A549 (cell line): ENCODE measurements around the gene RBM26. TPM values are rescaled to one million over a fixed set of nuclear protein-coding genes. Genes with fewer than 3 reads are reported as not detected.

Experiments used
- ATAC-seq, 2 experiments: fragments of 200-7000 bp in 1 of 2; fragments of >200 bp in 1 of 2; cut with Nextera tagmentation in 1 of 2; cut with Tn5 transposase in 1 of 2; 3 replicates each; pipeline versions ENCODE4 v1.8.0 to v1.9.1; 2018 to 2020; ENCODE audit warnings: mild to moderate bottlenecking in 1 of 2, moderate library complexity in 1 of 2
- CTCF ChIA-PET: fragments of 300-600 bp; sonication (Branson Sonifier 250); formaldehyde crosslinking; extraction: SDS; loops from one replicate; lab custom pipeline; 2021; ENCODE audit warnings: antibody characterized with exemption, inconsistent platforms; lab: Yijun Ruan, JAX
- POLR2A ChIA-PET: fragments of 350-600 bp; formaldehyde crosslinking; extraction: SDS; loops from one replicate; lab custom pipeline; 2021; ENCODE audit warnings: antibody characterized with exemption, inconsistent platforms; lab: Yijun Ruan, JAX
- DNase-seq, 2 experiments: peaks; one replicate each; pipeline versions ENCODE4 v3.0.0 to v3.0.0-alpha.2; 2011 to 2016; ENCODE audit warnings: low read depth in 1 of 2, low spot score in 1 of 2
- FAIRE-seq: peaks from 2 replicates; lab custom pipeline; 2011; peaks lifted over from hg19 to GRCh38; lab: Jason Lieb, UNC
- H3K27ac ChIP-seq, 2 experiments: fragments of >200 bp; sonication (Bioruptor Twin); formaldehyde crosslinking; 3 replicates each; pipeline ENCODE4 v1.5.1; 2016 to 2017
- H3K4me1 ChIP-seq: fragments of >200 bp; sonication (Bioruptor Twin); formaldehyde crosslinking; 3 replicates; pipeline ENCODE4 v1.6.1; 2016
- H3K4me2 ChIP-seq: fragments of >200 bp; sonication (Bioruptor Twin); formaldehyde crosslinking; 3 replicates; pipeline ENCODE4 v1.6.1; 2016
- H3K4me3 ChIP-seq: fragments of >200 bp; sonication (Bioruptor Twin); formaldehyde crosslinking; 3 replicates; pipeline ENCODE4 v1.5.1; 2016
- H3K9me3 ChIP-seq: fragments of >200 bp; sonication (Bioruptor Twin); formaldehyde crosslinking; 3 replicates; pipeline ENCODE4 v1.6.1; 2016
- CBX2 ChIP-seq: fragments of 200-600 bp; sonication (generic); IDR thresholded peaks from 2 replicates; pipeline ENCODE4 v1.6.1; 2016; ENCODE audit warnings: low read depth, mild to moderate bottlenecking, borderline replicate concordance
- CBX8 ChIP-seq: fragments of 200-600 bp; sonication (generic); IDR thresholded peaks from 2 replicates; pipeline ENCODE4 v1.6.1; 2016
- CHD2 ChIP-seq: fragments of 150-350 bp; IDR thresholded peaks from 2 replicates; pipeline ENCODE4 v1.6.1; 2014; ENCODE audit warnings: low read length; ENCODE audit not compliant: partially characterized antibody
- CHD4 ChIP-seq: fragments of 200-600 bp; sonication (generic); IDR thresholded peaks from 2 replicates; pipeline ENCODE4 v1.6.1; 2016; ENCODE audit warnings: antibody characterized with exemption, mild to moderate bottlenecking, borderline replicate concordance
- CTCF ChIP-seq: fragments of >200 bp; sonication (Bioruptor Twin); formaldehyde crosslinking; IDR thresholded peaks from 3 replicates; pipeline ENCODE4 v1.5.1; 2016
- E2F6 ChIP-seq: IDR thresholded peaks from 2 replicates; pipeline ENCODE4 v1.6.1; 2012; ENCODE audit warnings: low read depth, borderline replicate concordance
- EHMT2 ChIP-seq: fragments of 200-600 bp; sonication (generic); IDR thresholded peaks from 2 replicates; pipeline ENCODE4 v1.6.1; 2016; ENCODE audit warnings: antibody characterized with exemption, low read depth, mild to moderate bottlenecking, moderate library complexity
- ESRRA ChIP-seq: fragments of 150-350 bp; IDR thresholded peaks from 2 replicates; pipeline ENCODE4 v1.6.1; 2014; ENCODE audit warnings: mild to moderate bottlenecking, low read length, borderline replicate concordance
- FOSL2 ChIP-seq, 2 experiments: fragments of 450-650 bp in 1 of 2; fragments of >200 bp in 1 of 2; sonication (Bioruptor Twin) in 1 of 2; formaldehyde crosslinking; IDR thresholded peaks; 2 replicates each; pipeline versions ENCODE4 v1.5.0 to v1.6.1; 2016 to 2020; ENCODE audit warnings: mild to moderate bottlenecking in 1 of 2, moderate library complexity in 1 of 2
- HES2 ChIP-seq: fragments of >200 bp; sonication (Bioruptor Twin); formaldehyde crosslinking; IDR thresholded peaks from 2 replicates; pipeline ENCODE4 v1.6.1; 2016
- HEYL ChIP-seq: fragments of 250-450 bp; sonication (Bioruptor Pico); IDR thresholded peaks from 2 replicates; pipeline ENCODE4 v1.8.0; 2021; ENCODE audit warnings: mild to moderate bottlenecking, moderate library complexity
- HOXB5 ChIP-seq: fragments of 250-450 bp; sonication (Bioruptor Pico); IDR thresholded peaks from 2 replicates; pipeline ENCODE4 v1.5.0; 2020; ENCODE audit warnings: mild to moderate bottlenecking, moderate library complexity
- KDM1A ChIP-seq: fragments of 200-600 bp; sonication (generic); IDR thresholded peaks from 2 replicates; pipeline ENCODE4 v1.6.1; 2016; ENCODE audit warnings: low read depth, mild to moderate bottlenecking
- KDM5A ChIP-seq: fragments of 200-600 bp; sonication (generic); IDR thresholded peaks from 2 replicates; pipeline ENCODE4 v1.6.1; 2016; ENCODE audit warnings: antibody characterized with exemption, mild to moderate bottlenecking
- MAX ChIP-seq: IDR thresholded peaks from 2 replicates; pipeline ENCODE4 v1.6.1; 2012
- NFE2L2 ChIP-seq: fragments of 150-350 bp; conservative IDR thresholded peaks from 2 replicates; pipeline ENCODE4 v1.6.1; 2014; ENCODE audit warnings: low read length
- NPAS2 ChIP-seq: fragments of 250-450 bp; sonication (Bioruptor Pico); IDR thresholded peaks from 2 replicates; pipeline ENCODE4 v1.8.0; 2022; ENCODE audit warnings: mild to moderate bottlenecking, moderate library complexity, borderline replicate concordance
- POLR2A ChIP-seq: IDR thresholded peaks from 2 replicates; pipeline ENCODE4 v1.6.1; 2012; ENCODE audit warnings: mild to moderate bottlenecking, low read length
- RAD21 ChIP-seq, 2 experiments: fragments of >200 bp in 1 of 2; sonication (Bioruptor Twin) in 1 of 2; formaldehyde crosslinking in 1 of 2; IDR thresholded peaks in 1 of 2; conservative IDR thresholded peaks in 1 of 2; 2 replicates in 1 of 2; 3 replicates in 1 of 2; pipeline ENCODE4 v1.6.1; 2012 to 2018; ENCODE audit warnings: inconsistent platforms in 1 of 2
- RNF2 ChIP-seq: fragments of 200-600 bp; sonication (generic); IDR thresholded peaks from 2 replicates; pipeline ENCODE4 v1.6.1; 2016; ENCODE audit warnings: low read depth, mild to moderate bottlenecking, antibody characterized with exemption, moderate library complexity, borderline replicate concordance
- TP53 ChIP-seq: fragments of 250-450 bp; sonication (Bioruptor Pico); IDR thresholded peaks from 2 replicates; pipeline ENCODE4 v1.5.0; 2021; ENCODE audit warnings: mild to moderate bottlenecking, moderate library complexity
- ZFP36 ChIP-seq: fragments of 450-650 bp; IDR thresholded peaks from 2 replicates; pipeline ENCODE4 v1.6.1; 2014; ENCODE audit warnings: borderline replicate concordance; ENCODE audit not compliant: partially characterized antibody
- ZNF302 ChIP-seq: fragments of 250-450 bp; sonication (Bioruptor Pico); IDR thresholded peaks from 2 replicates; pipeline ENCODE4 v1.9.0; 2021; ENCODE audit warnings: inconsistent platforms, mild to moderate bottlenecking, moderate library complexity
- WGBS: methylation state at CpG from one replicate; pipeline ENCODE4 v1.1.6; 2017; ENCODE audit errors: missing lambda C conversion rate; 5-methylcytosine and 5-hydroxymethylcytosine counted together
- polyA plus RNA-seq, 4 experiments: library from polyadenylated mRNA; depleted of rRNA in 3 of 4; stranded (reverse); fragments of >200 nt; fragmentation: RNase III in 1 of 4; extraction: RNeasy Plus Mini Kit Qiagen cat#74134 plus additional on column Dnase treatment in 1 of 4; gene quantifications; 2 replicates in 3 of 4; 3 replicates in 1 of 4; pipeline ENCODE4 v1.2.3, GENCODE V29; 2011 to 2017
- TF ChIP-seq, protein P1 (sequence below): fragments of >200 bp; sonication (Bioruptor Twin); formaldehyde crosslinking; IDR thresholded peaks from 3 replicates; pipeline ENCODE4 v1.6.1; 2016
- TF ChIP-seq, protein P2 (sequence below): fragments of 200-600 bp; sonication (generic); IDR thresholded peaks from 2 replicates; pipeline ENCODE4 v1.6.1; 2016; ENCODE audit warnings: antibody characterized with exemption, mild to moderate bottlenecking, moderate library complexity

The RBM26 gene
- polyA plus RNA-seq, 2 of the 4 experiments (the other 2 are of a cell fraction) = 29.5 to 29.7 TPM

DNA sequence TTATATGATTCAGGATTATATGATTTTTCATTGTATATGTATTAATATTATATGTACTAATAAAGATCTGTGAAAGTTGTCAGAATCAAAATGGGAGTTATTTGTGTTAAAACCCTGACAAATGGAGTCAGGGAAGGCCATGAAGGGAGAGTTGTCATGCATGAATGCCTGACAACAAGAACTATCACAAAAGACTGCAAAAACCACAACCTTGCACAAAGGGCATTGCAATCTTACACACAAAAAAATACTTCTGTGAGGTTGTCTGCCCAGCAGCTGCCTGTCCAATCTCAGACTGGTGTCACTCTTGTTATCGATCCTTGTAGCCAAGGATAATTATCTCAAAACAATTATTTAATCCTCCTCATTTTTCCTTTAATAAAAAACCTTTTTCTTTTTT is 21.2 kb upstream of the RBM26 start:
- H3K4me3 ChIP-seq = no peak overlapping the region
- no peaks in the 10 kb centered on the region for H3K4me1 ChIP-seq
- no peak for DNase-seq
- POLR2A ChIA-PET = no interaction called here
- FAIRE-seq = no peak
- CTCF ChIA-PET = interaction anchor here (1.7 kb wide), 1 partner anchor 54 kb away, joined by 4 read pairs; the partner anchor contains the start of gene NDFIP2
- no peaks in the 10 kb centered on the region for H3K9me3 ChIP-seq
- TF ChIP-seq HEYL (CRISPR knock-in tag) = no peak
- no peak for TF ChIP-seq RNF2
- TF ChIP-seq MAX = no peak
- TF ChIP-seq HES2 = no peak
- no peak for TF ChIP-seq POLR2A
- no peak for TF ChIP-seq NPAS2
- no peak for TF ChIP-seq CBX2
- TF ChIP-seq, protein P1, sequence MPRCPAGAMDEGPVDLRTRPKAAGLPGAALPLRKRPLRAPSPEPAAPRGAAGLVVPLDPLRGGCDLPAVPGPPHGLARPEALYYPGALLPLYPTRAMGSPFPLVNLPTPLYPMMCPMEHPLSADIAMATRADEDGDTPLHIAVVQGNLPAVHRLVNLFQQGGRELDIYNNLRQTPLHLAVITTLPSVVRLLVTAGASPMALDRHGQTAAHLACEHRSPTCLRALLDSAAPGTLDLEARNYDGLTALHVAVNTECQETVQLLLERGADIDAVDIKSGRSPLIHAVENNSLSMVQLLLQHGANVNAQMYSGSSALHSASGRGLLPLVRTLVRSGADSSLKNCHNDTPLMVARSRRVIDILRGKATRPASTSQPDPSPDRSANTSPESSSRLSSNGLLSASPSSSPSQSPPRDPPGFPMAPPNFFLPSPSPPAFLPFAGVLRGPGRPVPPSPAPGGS = no peak
- no peak for TF ChIP-seq KDM1A
- TF ChIP-seq CTCF = no peak
- no peak for TF ChIP-seq TP53 (CRISPR knock-in tag)
- TF ChIP-seq FOSL2 (IDR thresholded peaks at IDR 0.05) = no peak
- no peak for TF ChIP-seq FOSL2 (CRISPR knock-in tag; IDR thresholded peaks at IDR 0.05)
- no peak for TF ChIP-seq CHD4
- H3K27ac ChIP-seq = no peak overlapping the region
- no peak overlapping the region for H3K4me2 ChIP-seq
- WGBS = 96% methylated on average over 1 of the region's 1 CpG
- no peak for ATAC-seq

DNA sequence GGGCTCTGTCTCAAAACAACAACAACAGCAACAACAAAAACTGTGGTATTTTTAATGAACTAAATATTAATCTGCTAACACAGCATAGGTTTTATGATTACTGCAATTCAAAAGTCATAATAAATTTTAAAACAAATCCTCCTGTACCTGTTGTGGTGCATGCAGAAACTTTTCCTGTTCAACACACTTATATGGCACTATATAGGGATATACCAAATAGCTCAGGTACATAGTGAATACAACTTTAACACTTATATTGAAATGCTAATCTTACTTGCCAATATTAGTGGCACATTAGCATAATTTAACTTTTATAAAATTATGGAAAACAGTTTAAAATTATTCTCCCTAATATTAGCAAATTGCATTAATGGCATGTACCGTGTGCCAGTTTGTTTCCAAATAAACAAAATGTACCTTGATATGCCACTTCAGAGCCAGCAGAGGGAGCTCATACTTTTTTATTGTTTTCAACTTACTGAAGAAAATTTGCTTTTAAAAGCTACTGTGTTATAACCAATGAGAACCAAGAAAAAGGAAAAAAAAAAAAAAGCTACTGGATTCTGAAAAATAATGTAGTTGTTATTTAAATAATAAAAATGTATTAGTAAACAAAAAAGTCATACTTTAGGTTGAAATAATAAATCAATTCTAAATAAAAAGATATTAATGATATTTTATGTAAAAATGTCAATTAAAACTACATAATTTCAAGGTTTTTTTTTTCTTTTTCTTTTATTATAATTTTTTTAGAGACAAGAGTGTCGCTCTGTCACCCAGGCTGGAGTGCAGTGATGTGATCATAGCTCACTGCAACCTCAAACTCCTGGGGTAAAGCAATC is 18.0 kb upstream of the RBM26 start:
- no peak overlapping the region for H3K27ac ChIP-seq
- H3K4me1 ChIP-seq = no peaks in the 10 kb centered on the region
- WGBS = 6% methylated on average over 2 of the region's 2 CpGs
- H3K4me2 ChIP-seq = no peak overlapping the region
- ChIA-PET POLR2A (interaction anchor here (0.6 to 1.3 kb wide), 4 partner anchors 57 to 1831 kb away, joined by 3 to 8 read pairs (median 6); partner anchors contain the start of gene NDFIP2), CTCF (interaction anchor here (0.6 to 3.9 kb wide), 32 partner anchors 8 to 1904 kb away, joined by 3 to 52 read pairs (median 3); partner anchors contain the start of genes NDFIP2 and RBM26)
- ATAC-seq (peak in 1 of 2 experiments; percentile 61; a peak in 3 of 6 replicates), FAIRE-seq (no peak), DNase-seq (peak in 1 of 2 experiments; percentile 44)
- no peaks in the 10 kb centered on the region for H3K9me3 ChIP-seq
- no peak overlapping the region for H3K4me3 ChIP-seq
- TF ChIP-seq, protein P2, sequence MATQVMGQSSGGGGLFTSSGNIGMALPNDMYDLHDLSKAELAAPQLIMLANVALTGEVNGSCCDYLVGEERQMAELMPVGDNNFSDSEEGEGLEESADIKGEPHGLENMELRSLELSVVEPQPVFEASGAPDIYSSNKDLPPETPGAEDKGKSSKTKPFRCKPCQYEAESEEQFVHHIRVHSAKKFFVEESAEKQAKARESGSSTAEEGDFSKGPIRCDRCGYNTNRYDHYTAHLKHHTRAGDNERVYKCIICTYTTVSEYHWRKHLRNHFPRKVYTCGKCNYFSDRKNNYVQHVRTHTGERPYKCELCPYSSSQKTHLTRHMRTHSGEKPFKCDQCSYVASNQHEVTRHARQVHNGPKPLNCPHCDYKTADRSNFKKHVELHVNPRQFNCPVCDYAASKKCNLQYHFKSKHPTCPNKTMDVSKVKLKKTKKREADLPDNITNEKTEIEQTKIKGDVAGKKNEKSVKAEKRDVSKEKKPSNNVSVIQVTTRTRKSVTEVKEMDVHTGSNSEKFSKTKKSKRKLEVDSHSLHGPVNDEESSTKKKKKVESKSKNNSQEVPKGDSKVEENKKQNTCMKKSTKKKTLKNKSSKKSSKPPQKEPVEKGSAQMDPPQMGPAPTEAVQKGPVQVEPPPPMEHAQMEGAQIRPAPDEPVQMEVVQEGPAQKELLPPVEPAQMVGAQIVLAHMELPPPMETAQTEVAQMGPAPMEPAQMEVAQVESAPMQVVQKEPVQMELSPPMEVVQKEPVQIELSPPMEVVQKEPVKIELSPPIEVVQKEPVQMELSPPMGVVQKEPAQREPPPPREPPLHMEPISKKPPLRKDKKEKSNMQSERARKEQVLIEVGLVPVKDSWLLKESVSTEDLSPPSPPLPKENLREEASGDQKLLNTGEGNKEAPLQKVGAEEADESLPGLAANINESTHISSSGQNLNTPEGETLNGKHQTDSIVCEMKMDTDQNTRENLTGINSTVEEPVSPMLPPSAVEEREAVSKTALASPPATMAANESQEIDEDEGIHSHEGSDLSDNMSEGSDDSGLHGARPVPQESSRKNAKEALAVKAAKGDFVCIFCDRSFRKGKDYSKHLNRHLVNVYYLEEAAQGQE = no peak
- TF ChIP-seq CTCF (peak; percentile 68), CBX8 (no peak), RAD21 (conservative IDR thresholded peaks at IDR 0.05 in 1 of 2, IDR thresholded peaks at IDR 0.05 in 1 of 2) (peak; percentile 70 to 76), ZFP36 (no peak), HOXB5 (CRISPR knock-in tag) (no peak), KDM5A (no peak), TP53 (CRISPR knock-in tag) (no peak), EHMT2 (no peak), ESRRA (no peak), ZNF302 (CRISPR knock-in tag) (no peak), E2F6 (no peak), NFE2L2 (no peak), CHD2 (no peak)
